Breast epithelium (tissue), 4 donors: Measurements from ENCODE around the gene FRMD4A. TPM values are rescaled to one million over a fixed set of nuclear protein-coding genes. Genes with fewer than 3 reads are reported as not detected.

Experiments used
- DNase-seq, 2 donors: peaks; one replicate each; pipeline ENCODE4 v3.0.0-alpha.2; 2019; ENCODE audit warnings: low spot score in 2 of 2
- H3K27ac ChIP-seq, 2 donors: fragments of 200-600 bp; sonication (generic) in 1 of 2; one replicate each; pipeline ENCODE4 v1.5.1; 2016 to 2019; ENCODE audit warnings: mild to moderate bottlenecking in 1 of 2
- H3K27me3 ChIP-seq, 2 donors: fragments of 200-600 bp; sonication (generic) in 1 of 2; one replicate each; pipeline versions ENCODE4 v1.5.1 to v1.6.0; 2017 to 2019; ENCODE audit warnings: control low read depth in 1 of 2, mild to moderate bottlenecking in 1 of 2
- H3K36me3 ChIP-seq: fragments of 200-600 bp; one replicate; pipeline ENCODE4 v1.5.1; 2019
- H3K4me1 ChIP-seq, 2 donors: fragments of 200-600 bp; sonication (generic); one replicate each; pipeline ENCODE4 v1.5.1; 2016 to 2019; ENCODE audit warnings: control low read depth in 1 of 2
- H3K4me3 ChIP-seq, 3 donors: fragments of 200-600 bp; sonication (generic); 1 replicate in 2 of 3; 2 replicates in 1 of 3; pipeline ENCODE4 v1.5.1; 2016 to 2019; ENCODE audit warnings: mild to moderate bottlenecking in 3 of 3, moderate library complexity in 2 of 3
- H3K9me3 ChIP-seq, 2 donors: fragments of 200-600 bp; sonication (generic) in 1 of 2; one replicate each; pipeline ENCODE4 v1.5.1; 2016 to 2019; ENCODE audit warnings: control low read depth in 1 of 2
- CTCF ChIP-seq, 3 donors: fragments of 450-650 bp; IDR thresholded peaks; one replicate each; pipeline ENCODE4 v1.5.1; 2016 to 2017; ENCODE audit warnings: antibody characterized with exemption in 3 of 3, mild to moderate bottlenecking in 3 of 3, moderate library complexity in 3 of 3
- POLR2A ChIP-seq: fragments of 450-650 bp; IDR thresholded peaks from one replicate; pipeline ENCODE4 v1.6.1; 2016; ENCODE audit warnings: antibody characterized with exemption, mild to moderate bottlenecking, moderate library complexity
- POLR2AphosphoS5 ChIP-seq, 3 donors: sonication (generic); formaldehyde crosslinking; IDR thresholded peaks; one replicate each; pipeline ENCODE4 v1.6.1; 2017; ENCODE audit warnings: antibody characterized with exemption in 3 of 3
- intact Hi-C: fragments of 100-400 bp; cut with DNase I; formaldehyde crosslinking; loops from one replicate; pipeline ENCODE4 v1.15.1; 2023; ENCODE audit warnings: low total_unique reads
- total RNA-seq, 3 donors: library from RNA; depleted of rRNA; stranded (reverse); fragments of >200 nt; gene quantifications; one replicate each; pipeline ENCODE4 v1.1.0, GENCODE V29; 2016

Gene FRMD4A
- total RNA-seq, 3 donors from 2014 or later: 27.5 to 107 (median 34.4) TPM

DNA sequence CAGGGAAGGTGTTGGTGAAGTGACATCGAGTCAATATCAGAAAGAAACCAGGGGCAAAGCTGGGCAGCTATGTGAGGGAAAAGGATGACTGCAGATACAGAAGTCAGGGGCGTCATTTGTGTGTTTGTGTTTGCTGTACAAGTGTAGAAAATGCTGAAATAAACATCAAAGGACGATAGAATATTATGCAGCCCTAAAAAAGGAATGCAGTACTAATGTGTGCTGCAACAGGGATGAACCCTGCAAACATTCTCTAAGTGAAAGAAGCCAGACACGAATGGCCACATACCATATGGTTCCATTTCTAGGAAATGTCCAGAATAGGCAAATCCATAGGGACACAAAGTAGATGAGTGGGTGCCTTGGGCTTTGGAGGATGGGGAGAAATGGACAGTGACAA is 610.0 kb downstream of the FRMD4A start:
- Histone ChIP-seq H3K4me1 (peaks cover 0 to 10% of the 10 kb centered on the region in 2 donors), H3K4me3 (no peak overlapping the region), H3K36me3 (no peaks in the 10 kb centered on the region), H3K27me3 (no peaks in the 10 kb centered on the region), H3K9me3 (no peaks in the 10 kb centered on the region), H3K27ac (no peak overlapping the region)
- DNase-seq: no peak
- intact Hi-C loops: no loop called here
- no peak for TF ChIP-seq POLR2A

DNA sequence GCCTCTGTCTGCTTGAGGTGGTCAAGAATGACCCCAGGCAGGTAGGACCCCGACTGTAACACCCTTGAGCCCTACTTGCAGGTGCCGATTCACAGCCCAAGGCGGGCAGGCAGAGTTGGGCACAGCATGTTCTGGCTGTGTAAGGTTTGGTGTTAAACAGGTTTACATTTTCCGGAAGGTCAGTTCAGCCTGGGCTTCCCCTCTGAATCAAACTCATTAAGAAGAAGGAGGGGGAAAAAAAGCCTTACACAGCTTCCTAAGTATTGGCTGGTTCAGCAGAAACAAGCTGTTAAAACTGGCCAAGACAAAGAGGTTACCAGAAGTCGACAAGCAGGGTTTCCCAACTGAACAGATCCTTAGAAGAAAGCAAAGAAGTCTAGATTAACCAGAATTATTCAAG is 611.3 kb downstream of the FRMD4A start:
- peak overlapping the region; percentile 40 to 49 for H3K27ac ChIP-seq
- no peaks in the 10 kb centered on the region for H3K27me3 ChIP-seq
- peaks cover 0 to 10% of the 10 kb centered on the region in 2 donors for H3K4me1 ChIP-seq
- H3K36me3 ChIP-seq: no peaks in the 10 kb centered on the region
- no peak for DNase-seq
- H3K4me3 ChIP-seq: no peak overlapping the region
- intact Hi-C loops: no loop called here
- TF ChIP-seq POLR2A (no peak), POLR2AphosphoS5 (IDR thresholded peaks at IDR 0.05) (no peak), CTCF (IDR thresholded peaks at IDR 0.05) (no peak)
- H3K9me3 ChIP-seq: no peaks in the 10 kb centered on the region

- DNase-seq: no peak
- intact Hi-C loops: no loop called here
- H3K4me3 ChIP-seq: peak overlapping the region in 1 of 3 donors; percentile 57
- TF ChIP-seq CTCF (IDR thresholded peaks at IDR 0.05): no peak
- no peak for TF ChIP-seq POLR2AphosphoS5 (IDR thresholded peaks at IDR 0.05)
- no peak for TF ChIP-seq POLR2A
- H3K36me3 ChIP-seq: no peaks in the 10 kb centered on the region
- peaks cover 0 to 10% of the 10 kb centered on the region in 2 donors for H3K4me1 ChIP-seq
- H3K27ac ChIP-seq: peak overlapping the region; percentile 40 to 49
- H3K27me3 ChIP-seq: no peaks in the 10 kb centered on the region
- no peaks in the 10 kb centered on the region for H3K9me3 ChIP-seq
Observed at GRCh38 chr10:13718820-13719219, 611.9 kb downstream of the FRMD4A start.

DNA sequence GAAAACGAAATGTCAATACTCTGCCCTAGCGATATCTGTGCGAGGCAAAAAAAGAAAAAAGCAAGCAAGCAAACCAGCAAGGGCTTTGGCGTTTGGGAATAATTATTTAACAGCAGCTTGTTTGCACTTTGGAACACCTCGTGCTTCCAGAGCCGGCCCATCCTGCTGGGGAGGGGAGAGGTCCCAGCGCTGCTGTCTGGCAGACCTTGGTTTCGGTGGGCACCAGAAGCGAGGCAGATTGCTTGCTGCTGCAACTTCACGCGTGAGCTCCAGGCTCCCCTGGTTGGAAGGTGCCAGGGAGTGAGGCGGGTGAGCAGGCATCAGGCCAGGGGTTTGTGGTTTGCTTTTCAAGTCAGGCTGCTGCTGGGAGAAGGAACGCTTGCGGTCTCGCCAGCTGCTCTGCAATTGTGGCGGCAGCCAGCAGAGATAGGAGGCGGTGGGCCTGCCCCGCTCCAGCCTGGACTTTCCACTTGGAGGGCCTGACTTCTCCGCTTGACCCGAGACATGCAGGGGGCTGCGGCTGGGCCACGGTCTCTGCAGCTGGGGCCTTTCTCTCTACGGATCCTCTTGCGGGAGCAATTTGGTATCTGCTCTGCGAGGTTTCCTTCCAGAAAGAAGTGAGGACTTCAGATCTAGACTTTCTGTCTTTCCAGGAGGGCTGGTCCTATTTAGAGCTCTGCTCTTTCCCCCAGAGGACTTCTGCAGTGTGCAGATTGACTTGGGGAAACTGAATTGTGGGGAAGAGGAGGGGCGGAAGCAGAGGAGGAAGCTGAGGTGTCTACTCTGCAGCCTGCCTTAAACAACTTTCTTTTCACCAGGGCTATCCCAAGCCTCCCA is 612.6 kb downstream of the FRMD4A start:
- Histone ChIP-seq H3K4me1 (peaks cover 0 to 10% of the 10 kb centered on the region in 2 donors), H3K27ac (peak overlapping the region; percentile 40 to 49), H3K36me3 (no peaks in the 10 kb centered on the region), H3K27me3 (no peaks in the 10 kb centered on the region), H3K4me3 (peak overlapping the region; percentile 29 to 57 (median 46)), H3K9me3 (no peaks in the 10 kb centered on the region)
- intact Hi-C loops: no loop called here
- DNase-seq: peak; percentile 80 to 83
- peak in 2 of 3 donors; percentile 25 to 40 for TF ChIP-seq POLR2AphosphoS5 (IDR thresholded peaks at IDR 0.05)
- no peak for TF ChIP-seq CTCF (IDR thresholded peaks at IDR 0.05)

GRCh38 chr10:13717571-13717935 is 613.2 kb downstream of the FRMD4A start:
- TF ChIP-seq POLR2A (no peak), POLR2AphosphoS5 (IDR thresholded peaks at IDR 0.05) (no peak), CTCF (IDR thresholded peaks at IDR 0.05) (no peak)
- intact Hi-C loops: no loop called here
- peaks cover 0 to 10% of the 10 kb centered on the region in 2 donors for H3K4me1 ChIP-seq
- H3K36me3 ChIP-seq: no peaks in the 10 kb centered on the region
- peak overlapping the region; percentile 29 to 57 (median 46) for H3K4me3 ChIP-seq
- no peak for DNase-seq
- H3K27me3 ChIP-seq: no peaks in the 10 kb centered on the region
- H3K27ac ChIP-seq: peak overlapping the region; percentile 40 to 49
- H3K9me3 ChIP-seq: no peaks in the 10 kb centered on the region
